NCI-H2107 treated with DMSO at 0.1 percent for 48 hours (cell line): Measurements from ENCODE around the gene KNG1.
"Not testable (repeated sequence)": the region's sequence is repeated elsewhere in the genome, so short reads cannot be mapped to it uniquely, and the experiment has no call there.

Experiments
- DNase-seq: peaks from one replicate; lab custom pipeline; 2025; ENCODE audit not compliant: unreplicated experiment; lab: John Stamatoyannopoulos, UW

KNG1 gene

DNA sequence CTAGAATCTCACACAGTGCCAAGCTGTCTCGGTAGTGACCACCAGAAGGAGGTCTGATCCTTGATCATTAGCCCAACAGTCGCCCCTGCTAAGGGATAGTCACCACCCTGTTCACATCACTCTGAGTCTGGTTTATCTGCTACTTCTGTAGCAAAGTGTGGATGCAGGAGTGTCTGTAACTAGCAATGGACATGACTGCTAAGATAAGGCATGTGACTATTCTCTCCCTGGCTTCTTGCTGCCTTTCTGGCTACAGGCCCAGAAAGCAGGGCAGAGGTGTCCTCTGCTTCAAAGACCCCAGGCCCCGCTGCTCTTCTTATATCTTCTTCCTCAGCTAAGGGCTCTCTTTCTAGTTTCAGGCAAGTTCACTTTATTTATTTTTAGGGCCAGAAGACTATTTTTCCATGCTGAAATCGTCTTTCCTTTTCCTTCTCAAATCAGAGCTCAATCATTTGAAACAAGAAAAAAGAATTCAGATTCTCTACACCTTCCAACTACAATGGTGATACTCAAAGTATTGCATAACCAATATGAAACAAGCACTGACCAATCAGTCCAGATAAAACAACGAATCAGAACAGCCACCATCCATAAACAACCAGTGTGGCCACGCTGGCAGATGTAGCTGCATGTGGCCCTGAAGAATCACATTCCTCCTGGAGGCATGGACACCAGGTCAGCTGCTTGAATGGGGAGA, 8.0 kb upstream of the KNG1 start:
- no peak for DNase-seq

DNA sequence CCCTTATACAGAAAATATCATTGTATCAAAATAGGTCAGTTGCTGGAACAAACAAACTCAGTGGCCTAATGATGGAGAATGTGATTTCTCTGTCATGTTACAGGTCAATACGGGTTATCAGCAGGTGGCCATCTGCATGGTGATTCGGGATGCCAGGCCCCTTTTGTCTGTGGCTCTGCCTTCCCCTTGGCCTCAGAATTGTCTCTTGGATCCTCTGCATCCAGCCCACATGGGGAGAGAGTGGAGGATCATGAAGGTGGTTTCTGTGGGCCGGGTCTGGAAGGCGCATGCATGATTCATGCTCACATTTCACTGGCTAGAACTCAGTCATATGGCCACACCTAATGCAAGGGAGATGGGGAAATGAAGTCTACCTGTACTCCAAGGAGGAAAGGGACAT, 6.5 kb upstream of the KNG1 start:
- DNase-seq = not testable (repeated sequence)

DNA sequence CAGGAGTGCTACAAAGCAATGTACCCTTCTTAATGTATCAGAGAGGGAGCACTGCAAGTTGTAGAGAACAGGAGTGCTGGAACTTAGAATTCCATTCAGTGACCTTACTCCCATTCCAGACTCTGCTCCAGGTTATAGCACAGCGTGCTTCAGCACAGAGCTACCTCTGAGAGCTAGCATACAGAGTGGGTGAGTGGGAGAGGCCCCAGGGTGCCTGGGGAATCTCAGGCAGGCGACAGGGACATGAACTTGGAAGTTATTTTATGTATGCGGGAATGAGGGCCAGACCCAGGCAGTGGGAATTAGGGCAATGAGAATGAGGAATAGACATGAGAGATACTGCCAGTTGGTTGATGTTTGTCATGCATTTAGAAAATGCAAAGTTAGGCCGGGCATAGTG, 3.7 kb upstream of the KNG1 start:
- no peak for DNase-seq

DNA sequence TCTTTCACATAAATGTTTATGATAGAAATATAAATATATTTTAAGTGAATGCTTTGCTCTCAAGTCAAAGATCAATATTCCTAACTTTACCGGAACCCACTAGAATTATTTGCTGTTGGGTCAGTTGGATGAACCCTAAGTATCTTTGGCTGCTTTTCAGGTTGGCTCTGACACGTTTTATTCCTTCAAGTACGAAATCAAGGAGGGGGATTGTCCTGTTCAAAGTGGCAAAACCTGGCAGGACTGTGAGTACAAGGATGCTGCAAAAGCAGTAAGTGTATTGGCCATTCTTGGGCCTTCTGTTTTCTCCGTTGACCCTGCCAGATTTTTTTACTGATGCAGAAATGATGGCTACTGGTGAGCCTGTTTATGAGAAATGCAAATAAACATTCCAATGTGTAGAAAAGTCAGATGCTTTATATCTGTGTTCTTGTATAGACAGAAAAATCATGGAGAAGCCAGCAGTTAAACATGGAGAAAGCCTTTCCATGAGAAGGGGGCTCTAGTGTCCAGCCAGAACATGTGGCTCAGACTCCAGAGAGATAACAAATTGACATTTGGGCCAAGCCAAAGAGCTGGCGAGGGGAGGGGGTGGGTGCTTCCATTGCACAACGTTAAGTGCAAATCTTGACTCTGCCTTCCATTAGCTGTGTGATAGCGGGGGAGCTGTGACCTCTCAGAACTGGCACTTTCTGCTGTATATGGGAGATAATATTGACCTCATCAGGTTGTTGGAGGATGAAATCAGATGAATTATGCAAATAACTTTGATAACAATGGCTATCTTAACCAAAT, 3.0 kb downstream of the KNG1 start:
- no peak for DNase-seq

DNA sequence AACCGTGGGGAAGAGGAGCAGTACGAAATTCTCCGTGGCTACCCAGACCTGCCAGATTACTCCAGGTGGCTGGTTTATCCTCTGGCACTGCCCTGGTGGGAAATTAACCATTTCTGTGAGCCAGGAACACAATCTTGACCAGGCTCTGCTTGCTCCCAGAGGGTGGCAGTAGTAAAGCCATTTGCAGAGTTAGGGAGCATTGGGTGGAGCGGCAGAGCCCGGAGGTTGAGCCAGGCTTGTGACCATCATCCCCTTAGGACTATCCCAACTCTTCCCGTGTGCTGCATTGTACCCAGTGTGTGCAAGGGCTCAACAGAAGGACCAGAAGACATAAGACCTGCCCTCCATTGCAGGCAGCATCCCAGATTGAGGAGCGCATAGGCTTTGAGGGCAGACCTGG, 5.3 kb downstream of the KNG1 start:
- DNase-seq = no peak

DNA sequence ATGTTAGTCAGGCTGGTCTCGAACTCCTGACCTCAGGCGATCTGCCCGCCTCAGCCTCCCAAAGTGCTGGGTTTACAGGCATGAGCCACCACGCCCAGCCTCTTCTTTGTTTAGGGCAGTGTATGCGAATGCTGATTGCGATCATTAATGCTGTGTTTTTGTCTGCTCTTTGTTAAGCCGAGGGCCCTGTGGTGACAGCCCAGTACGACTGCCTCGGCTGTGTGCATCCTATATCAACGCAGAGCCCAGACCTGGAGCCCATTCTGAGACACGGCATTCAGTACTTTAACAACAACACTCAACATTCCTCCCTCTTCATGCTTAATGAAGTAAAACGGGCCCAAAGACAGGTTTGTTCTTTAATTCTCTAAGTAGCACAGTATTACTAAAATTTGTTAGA, 7.8 kb downstream of the KNG1 start:
- DNase-seq = no peak

DNA sequence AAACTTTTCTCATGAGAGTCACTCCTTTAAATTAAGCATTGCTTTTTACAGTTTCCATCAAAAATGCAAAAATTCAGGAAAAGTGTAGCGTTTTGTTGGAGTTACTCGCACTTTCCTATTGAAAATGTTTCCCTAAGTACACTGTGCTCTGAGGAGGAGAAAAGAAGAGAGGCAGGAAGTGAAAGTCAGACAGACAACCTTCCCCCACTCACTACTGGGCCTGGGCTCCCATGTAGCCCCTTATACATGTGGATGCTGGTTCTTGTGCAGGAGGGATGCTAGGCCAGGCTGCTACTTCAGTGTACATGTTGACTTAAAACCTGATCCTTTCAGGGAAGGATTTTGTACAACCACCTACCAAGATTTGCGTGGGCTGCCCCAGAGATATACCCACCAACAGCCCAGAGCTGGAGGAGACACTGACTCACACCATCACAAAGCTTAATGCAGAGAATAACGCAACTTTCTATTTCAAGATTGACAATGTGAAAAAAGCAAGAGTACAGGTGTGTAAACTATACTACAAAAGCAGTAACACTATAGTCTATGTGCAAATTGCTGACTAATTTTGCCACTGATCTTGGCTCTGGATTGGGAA, 15.1 kb downstream of the KNG1 start:
- no peak for DNase-seq

DNA sequence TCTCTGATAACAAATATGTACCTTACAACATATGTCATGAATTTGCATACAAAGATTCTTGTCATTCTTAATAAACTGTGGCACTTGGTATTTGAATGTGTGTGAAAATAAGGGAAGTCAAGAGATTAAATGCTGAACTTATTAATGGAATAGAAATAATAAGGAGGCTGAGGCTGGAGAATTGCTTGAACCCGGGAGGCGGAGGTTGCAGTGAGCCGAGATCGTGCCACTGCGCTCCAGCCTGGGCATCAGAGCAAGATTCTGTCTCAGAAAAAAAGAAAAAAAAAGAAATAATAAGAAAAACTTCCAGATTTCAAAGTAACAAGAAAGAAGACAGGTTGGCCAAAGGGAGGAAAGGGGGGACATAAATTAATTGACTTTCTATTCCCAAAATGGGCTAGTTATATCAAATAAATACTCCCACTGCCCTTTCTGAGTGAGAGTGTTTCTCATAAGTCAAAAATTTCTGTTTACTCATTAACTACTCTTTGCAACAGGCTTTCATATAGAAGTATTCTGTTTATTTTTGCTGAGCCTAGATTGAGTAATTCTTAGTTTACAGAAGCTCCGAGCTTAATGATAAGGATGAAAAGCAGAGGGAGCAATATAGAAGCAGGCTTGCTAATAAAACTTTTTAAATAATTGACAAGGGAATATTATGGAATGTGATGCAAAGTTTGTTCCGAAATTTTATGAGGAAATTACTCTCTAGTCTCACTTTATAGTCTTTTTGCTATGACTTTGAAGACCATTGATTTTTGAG, 25.6 kb downstream of the KNG1 start:
- no peak for DNase-seq

DNA sequence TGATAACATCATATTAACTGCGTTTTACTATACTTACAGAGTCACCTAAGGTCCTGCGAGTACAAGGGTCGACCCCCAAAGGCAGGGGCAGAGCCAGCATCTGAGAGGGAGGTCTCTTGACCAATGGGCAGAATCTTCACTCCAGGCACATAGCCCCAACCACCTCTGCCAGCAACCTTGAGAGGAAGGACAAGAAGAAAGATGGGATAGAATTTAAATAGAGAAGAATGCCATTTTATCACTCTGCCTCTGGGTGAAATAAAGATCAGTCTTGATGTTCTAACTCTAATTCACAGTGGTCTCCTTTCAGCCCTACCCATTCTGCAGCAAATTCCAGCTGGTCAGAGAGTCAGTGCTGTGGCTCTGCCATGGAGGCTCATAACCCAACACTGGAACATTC, 26.5 kb downstream of the KNG1 start:
- DNase-seq = no peak

DNA sequence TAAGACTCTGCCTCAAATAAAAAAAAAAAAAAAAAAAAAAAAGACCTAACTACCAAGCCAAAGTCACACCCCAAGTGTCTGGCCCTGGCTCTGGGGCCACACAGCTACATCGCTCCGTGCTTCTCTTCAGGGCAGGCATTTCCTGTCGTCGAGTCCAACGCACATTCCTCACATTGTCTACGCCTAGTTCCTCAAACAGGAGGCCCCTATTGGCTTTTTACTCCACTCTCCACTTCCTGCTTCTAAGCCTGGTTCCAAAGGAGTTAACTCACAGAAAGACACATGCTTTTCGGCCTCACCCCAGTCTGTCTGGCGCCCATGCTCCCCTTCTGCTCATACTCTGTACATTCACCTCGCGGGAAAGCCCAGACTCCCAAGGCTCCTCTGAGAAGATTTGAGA, 28.8 kb downstream of the KNG1 start:
- DNase-seq = no peak

DNA sequence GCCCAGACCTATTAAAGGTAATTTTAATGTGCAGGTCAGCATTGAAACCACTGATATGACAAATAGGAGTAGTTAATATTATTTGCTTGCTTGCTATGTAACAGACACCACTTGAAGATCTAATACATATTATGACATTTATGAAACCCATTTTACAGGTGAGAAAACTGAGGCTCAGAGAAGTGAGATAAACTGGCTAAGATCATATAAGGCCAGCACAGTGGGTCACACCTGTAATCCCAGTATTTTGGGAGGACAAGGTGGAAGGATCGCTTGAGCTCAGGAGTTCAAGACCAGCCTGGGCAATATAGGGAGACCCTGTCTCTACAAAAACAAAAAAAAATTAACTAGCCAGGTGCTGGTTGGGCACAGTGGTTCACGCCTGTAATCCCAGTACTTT, 33.2 kb downstream of the KNG1 start:
- no peak for DNase-seq

DNA sequence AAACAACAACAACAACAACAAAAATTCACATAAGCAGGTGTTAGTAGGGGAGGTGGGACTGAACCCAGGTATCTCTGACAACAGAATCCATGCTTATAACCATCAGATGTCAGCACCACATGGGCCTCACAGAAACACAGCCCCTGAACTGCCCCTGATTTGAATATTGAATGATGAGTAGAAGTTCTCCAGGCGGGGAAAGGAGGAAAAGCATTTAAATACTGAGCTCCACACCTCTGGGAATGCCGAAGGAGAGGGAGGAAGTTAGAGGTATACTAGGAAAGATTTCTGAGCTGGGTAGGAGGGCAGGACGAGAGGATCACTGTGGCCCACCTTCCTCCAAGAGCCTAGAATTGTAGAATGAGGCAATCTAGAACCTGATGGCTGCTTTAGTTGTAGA, 34.3 kb downstream of the KNG1 start:
- DNase-seq = no peak

DNA sequence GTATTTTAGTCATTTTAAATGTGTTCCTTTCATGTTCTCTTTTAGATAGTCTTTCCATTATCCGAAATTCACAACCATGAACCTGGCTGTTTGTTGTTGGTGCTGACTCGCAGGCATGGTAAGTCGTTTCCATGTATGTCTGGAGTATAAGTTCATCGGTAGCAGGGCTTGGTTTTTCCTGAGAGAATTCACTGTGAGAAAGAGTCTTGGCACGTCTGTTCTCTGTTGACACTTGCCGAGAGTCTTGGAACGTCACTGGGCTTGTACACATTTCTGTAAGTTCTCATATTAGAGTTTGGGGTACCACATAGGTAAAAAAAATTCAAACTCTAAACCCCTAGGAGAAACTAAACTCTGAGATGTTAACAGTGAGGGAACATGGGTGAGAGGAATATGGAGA, 36.8 kb downstream of the KNG1 start:
- no peak for DNase-seq

DNA sequence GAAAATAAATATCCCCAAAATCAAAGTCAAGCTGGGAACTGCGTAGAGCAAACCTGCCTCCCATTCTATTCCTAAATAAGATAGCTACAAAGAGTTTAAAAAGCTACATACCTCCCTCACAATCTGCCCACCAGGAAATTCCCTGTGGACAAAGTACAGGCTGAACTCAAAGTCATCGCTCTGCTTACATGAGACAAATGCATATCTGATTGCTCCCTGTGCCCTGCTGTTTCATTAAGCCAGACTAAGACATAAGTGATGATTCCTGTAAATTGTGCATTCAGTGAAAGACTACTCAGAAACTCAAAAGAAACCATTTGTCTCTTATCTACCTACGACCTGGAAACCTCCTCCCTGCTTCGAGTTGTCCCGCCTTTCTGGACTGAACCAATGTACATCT, 37.7 kb downstream of the KNG1 start:
- DNase-seq = no peak

DNA sequence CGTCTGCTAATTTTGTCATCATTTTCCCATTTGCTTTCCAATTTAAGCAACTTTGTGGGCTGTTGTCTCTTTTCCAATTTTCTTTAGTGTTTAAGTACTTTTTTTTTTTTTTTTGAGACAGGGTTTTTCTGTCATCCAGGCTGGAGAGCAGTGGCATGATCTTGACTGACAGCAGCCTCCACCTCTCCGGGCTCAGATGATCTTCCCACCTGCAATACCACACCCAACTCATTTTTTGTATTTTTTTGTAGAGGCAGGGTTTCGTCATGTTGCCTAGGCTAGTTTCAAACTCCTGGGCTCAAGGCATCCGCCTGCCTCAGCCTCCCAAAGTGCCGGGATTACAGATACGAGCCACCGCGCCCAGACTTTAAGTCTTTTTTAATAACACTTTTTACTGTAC, 40.1 kb downstream of the KNG1 start:
- no peak for DNase-seq

DNA sequence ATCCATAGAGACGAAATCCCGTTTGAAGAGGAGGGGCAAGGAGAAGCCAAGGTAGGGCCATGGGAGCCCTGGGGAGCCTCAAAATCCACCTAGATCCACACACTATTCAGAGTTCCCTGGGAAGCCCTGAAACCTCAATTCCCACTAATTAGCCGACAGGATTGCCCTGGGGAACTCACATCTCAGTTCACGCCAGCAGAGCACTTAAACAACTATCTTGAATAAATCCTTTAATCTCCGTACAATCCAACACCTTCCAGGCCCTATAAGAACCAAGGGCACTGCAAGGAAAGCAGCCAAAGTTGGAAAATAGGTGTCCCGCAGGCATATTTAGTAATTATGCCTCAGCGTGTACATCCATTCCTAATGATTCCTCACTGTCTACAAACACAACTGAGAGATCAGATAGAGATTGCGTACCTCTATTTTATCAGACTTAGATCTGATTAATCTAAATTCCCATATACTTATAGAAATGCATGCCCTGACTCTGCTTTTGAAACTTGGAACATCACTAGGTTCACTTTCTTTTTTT, 40.6 kb downstream of the KNG1 start:
- DNase-seq = no peak

DNA sequence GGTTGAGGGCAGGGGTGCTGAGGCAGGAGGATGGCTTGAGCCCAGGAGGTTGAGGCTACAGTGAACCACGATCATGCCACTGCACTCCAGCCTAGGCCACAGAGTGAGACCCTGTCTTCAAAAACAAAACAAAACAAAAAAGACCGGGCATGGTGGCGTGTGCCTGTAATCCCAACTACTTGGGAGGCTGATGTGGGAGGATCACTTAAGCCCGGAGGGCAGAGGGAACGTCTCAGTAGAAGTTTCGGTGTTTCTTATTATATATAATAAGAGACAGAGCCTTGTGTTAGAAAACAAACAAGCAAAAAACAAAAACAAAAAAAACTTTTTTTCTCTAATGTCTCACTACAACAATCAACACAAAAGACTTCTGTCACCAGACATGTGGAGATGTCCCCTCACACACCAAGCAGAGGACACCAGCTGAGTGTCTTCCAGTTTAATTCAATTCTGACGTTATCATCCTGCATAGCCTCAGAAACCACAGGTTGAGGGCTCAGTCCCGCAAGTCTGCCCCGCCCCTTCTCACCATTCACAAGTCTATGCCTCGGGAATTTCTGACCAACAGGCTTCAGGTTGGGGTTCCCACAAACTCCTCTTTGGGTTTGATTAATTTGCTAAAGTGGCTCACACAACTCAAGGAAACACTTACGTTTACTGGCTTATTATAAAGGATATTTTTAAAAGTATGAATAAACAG, 42.2 kb downstream of the KNG1 start:
- DNase-seq = no peak

DNA sequence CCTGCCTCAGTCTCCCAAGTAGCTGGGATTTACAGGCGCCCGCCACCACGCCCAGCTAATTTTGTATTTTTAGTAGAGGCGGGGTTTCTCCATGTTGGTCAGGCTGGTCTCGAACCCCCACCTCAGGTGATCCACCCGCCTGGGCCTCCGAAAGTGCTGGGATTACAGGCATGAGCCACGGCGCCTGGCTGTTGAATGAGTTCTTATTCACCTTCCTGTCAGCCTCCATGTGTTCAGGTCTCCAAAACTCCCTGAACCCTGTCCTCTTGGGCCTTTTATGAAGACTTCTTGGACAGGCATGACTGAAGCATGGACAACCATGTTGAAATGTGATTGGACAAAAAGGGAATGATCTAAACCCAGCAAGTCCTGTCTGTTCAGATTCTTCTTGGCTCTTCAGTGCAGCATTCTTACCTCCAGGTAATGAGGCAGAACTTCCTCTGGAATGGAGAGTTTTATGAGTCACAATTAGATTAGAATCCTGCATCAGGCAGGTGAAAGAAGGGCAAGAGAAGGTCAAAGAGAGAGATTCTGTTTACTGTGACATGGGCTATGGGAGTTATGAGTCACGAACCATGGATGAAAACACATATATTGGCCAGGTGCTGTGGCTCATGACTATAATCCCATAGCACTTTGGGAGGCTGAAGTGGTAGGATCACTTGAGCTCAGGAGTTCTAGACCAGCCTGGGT, 43.1 kb downstream of the KNG1 start:
- no peak for DNase-seq

DNA sequence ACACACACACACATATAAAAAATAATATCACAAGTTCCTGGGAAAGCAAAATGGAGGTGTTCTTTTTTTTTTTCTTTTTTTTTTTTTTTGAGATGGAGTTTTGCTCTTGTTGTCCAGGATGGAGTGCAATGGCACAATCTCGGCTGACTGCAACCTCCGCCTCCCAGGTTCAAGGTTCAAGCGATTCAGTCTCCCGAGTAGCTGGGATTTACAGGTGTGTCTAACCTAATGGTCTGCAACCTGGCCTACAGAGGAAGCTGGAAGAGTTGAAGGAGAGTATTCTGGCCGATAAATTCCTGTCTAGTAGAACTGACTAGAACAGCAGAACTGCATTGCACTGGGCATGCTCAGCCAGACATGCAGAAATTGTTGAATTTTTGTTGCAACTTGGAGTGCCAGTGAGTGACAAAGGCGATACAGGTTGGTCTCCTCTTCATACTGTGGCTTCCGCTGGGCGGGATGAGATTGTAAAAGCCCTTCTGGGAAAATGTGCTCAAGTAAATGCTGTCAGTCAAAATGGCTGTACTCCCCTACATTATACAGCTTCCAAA, 43.8 kb downstream of the KNG1 start:
- no peak for DNase-seq

DNA sequence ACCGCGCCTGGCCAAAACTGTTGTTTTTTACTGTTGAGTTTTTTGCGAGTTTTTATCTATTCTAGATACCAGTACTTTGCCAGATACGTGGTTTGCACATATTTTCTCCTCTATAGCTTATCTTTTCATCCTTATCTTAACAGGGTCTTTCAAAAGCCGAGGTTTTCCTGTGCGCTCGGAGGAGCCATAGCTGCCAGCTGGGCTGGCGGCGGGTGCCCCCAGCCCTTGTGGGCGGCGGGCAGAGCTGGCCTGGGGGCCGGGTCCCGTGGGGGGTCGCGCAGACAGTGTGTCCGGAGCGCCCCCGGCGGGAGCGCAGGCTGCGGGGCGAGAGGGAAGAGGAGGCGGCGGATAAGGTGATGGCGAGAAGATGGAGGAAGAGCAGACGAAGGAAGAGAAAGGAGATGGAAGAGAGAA, 55.1 kb downstream of the KNG1 start:
- DNase-seq = no peak
